Measurements from ENCODE around the gene AMBRA1.

The AMBRA1 gene

DNA sequence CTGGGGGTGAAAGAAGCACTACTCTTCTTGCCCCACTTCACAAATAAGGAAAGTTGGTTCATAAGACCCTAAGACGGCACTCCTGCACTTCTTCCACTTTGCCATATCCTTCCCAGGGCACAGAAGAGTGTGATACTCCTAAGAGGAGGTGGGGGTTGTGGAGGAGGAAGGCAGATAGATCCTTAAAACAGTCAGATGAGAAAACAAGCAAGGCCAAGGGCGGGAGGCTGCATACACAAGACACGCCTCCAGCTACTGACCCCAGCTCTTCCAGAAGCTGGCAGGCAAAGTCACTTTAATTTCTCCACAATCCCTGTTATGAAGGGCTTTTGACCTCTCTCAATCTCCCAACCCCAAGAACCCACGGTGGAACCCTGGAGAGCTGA is 200.6 kb downstream of the AMBRA1 start:
- Histone ChIP-seq H3K27ac (ENCODE audit: low read depth, low read length) (no peak overlapping the region), H3K4me3 (ENCODE audit: low read depth in 1 of 2, low read length in 2 of 2) (peak overlapping the region; percentile 58 to 62), H3K27me3 (ENCODE audit: control insufficient read depth in 1 of 2, insufficient read depth in 2 of 2, low read length in 2 of 2) (peaks cover 26 to 31% of the 10 kb centered on the region in 2 donors), H3K9me3 (ENCODE audit: control insufficient read depth in 1 of 2, low read length in 2 of 2) (no peaks in the 10 kb centered on the region), H3K4me1 (ENCODE audit: control insufficient read depth in 1 of 2, insufficient read depth in 2 of 2, low read length in 2 of 2) (peaks cover 26 to 30% of the 10 kb centered on the region in 2 donors), H3K9ac (ENCODE audit: low read depth in 1 of 2, low read length in 2 of 2) (no peak overlapping the region), H3K36me3 (ENCODE audit: control insufficient read depth in 1 of 2, insufficient read depth in 2 of 2, low read length in 2 of 2) (peaks cover 17 to 21% of the 10 kb centered on the region in 2 donors)

DNA sequence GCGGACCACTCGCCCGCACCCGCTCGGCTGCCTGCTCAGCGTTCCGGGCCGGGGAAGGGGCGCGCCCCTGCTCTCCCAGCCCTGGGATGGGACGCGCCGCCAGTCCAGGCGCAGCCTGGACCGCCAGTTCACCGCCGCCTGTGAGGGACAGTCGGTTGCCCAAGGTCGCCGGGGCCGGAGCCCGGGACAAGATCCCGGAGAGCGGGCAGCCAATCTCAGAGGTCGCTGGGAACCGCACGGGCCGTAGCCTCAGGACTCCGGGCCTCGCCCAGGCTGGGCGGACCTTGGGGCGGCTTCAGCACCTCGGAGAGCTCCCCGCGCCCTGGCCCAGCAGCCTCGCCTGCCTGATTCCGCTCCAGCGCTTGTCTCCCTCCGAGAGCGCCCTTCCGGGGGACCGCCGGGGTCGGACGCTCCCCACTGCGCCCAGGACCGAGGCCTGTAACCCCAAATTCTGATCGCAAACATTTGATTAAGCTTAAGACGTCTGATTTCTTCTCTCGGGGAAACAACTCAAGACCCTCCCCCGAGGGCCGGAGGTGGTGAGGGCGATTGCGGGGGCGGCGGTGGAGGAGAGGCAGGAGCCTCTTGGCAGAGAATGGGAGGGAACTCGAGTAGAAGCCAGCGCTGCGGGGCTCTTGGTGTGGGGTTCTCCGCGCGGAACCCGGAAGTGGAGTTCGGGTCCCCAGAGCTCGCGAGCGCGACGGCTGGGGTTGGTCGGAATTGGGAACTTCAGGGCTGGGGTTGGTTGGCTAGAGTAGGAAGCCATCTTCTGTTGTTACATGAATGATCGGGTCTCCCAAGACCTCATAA is 201.2 kb downstream of the AMBRA1 start:
- Histone ChIP-seq H3K27me3 (ENCODE audit: control insufficient read depth in 1 of 2, insufficient read depth in 2 of 2, low read length in 2 of 2) (peaks cover 30 to 33% of the 10 kb centered on the region in 2 donors), H3K27ac (ENCODE audit: low read depth, low read length) (no peak overlapping the region), H3K9ac (ENCODE audit: low read depth in 1 of 2, low read length in 2 of 2) (no peak overlapping the region), H3K36me3 (ENCODE audit: control insufficient read depth in 1 of 2, insufficient read depth in 2 of 2, low read length in 2 of 2) (peaks cover 13 to 15% of the 10 kb centered on the region in 2 donors), H3K9me3 (ENCODE audit: control insufficient read depth in 1 of 2, low read length in 2 of 2) (no peaks in the 10 kb centered on the region), H3K4me1 (ENCODE audit: control insufficient read depth in 1 of 2, insufficient read depth in 2 of 2, low read length in 2 of 2) (peaks cover 30 to 34% of the 10 kb centered on the region in 2 donors), H3K4me3 (ENCODE audit: low read depth in 1 of 2, low read length in 2 of 2) (peak overlapping the region; percentile 58 to 62)

GRCh38 chr11:46391578-46392420 is 202.0 kb downstream of the AMBRA1 start, which contains the start of gene CHRM4:
CHRM4 (minus strand) TSS chr11:46391776; CDS start chr11:46386557, 5,219 bp downstream.
- H3K27ac ChIP-seq (ENCODE audit: low read depth, low read length), result no peak within 1 kb of the TSS
- H3K4me1 ChIP-seq (ENCODE audit: control insufficient read depth in 1 of 2, insufficient read depth in 2 of 2, low read length in 2 of 2), result peaks cover 30 to 34% of the 10 kb centered on the region in 2 donors
- H3K9ac ChIP-seq (ENCODE audit: low read depth in 1 of 2, low read length in 2 of 2), result no peak within 1 kb of the TSS
- peaks cover 35 to 37% of the 10 kb centered on the region in 2 donors for H3K27me3 ChIP-seq (ENCODE audit: control insufficient read depth in 1 of 2, insufficient read depth in 2 of 2, low read length in 2 of 2)
- peak within 1 kb of the TSS; percentile 62 to 75 for H3K4me3 ChIP-seq (ENCODE audit: low read depth in 1 of 2, low read length in 2 of 2)
- no peaks in the 10 kb centered on the region for H3K9me3 ChIP-seq (ENCODE audit: control insufficient read depth in 1 of 2, low read length in 2 of 2)
- peaks cover 6 to 7% of the 10 kb centered on the region in 2 donors for H3K36me3 ChIP-seq (ENCODE audit: control insufficient read depth in 1 of 2, insufficient read depth in 2 of 2, low read length in 2 of 2)

GRCh38 chr11:46391186-46391577 is 202.6 kb downstream of the AMBRA1 start:
- no peak overlapping the region for H3K27ac ChIP-seq (ENCODE audit: low read depth, low read length)
- peaks cover 37 to 38% of the 10 kb centered on the region in 2 donors for H3K27me3 ChIP-seq (ENCODE audit: control insufficient read depth in 1 of 2, insufficient read depth in 2 of 2, low read length in 2 of 2)
- H3K36me3 ChIP-seq (ENCODE audit: control insufficient read depth in 1 of 2, insufficient read depth in 2 of 2, low read length in 2 of 2), result peaks cover 0 to 3% of the 10 kb centered on the region in 2 donors
- H3K4me1 ChIP-seq (ENCODE audit: control insufficient read depth in 1 of 2, insufficient read depth in 2 of 2, low read length in 2 of 2), result peaks cover 30 to 34% of the 10 kb centered on the region in 2 donors
- no peaks in the 10 kb centered on the region for H3K9me3 ChIP-seq (ENCODE audit: control insufficient read depth in 1 of 2, low read length in 2 of 2)
- H3K4me3 ChIP-seq (ENCODE audit: low read depth in 1 of 2, low read length in 2 of 2), result peak overlapping the region in 1 of 2 donors; percentile 40
- H3K9ac ChIP-seq (ENCODE audit: low read depth in 1 of 2, low read length in 2 of 2), result no peak overlapping the region

DNA sequence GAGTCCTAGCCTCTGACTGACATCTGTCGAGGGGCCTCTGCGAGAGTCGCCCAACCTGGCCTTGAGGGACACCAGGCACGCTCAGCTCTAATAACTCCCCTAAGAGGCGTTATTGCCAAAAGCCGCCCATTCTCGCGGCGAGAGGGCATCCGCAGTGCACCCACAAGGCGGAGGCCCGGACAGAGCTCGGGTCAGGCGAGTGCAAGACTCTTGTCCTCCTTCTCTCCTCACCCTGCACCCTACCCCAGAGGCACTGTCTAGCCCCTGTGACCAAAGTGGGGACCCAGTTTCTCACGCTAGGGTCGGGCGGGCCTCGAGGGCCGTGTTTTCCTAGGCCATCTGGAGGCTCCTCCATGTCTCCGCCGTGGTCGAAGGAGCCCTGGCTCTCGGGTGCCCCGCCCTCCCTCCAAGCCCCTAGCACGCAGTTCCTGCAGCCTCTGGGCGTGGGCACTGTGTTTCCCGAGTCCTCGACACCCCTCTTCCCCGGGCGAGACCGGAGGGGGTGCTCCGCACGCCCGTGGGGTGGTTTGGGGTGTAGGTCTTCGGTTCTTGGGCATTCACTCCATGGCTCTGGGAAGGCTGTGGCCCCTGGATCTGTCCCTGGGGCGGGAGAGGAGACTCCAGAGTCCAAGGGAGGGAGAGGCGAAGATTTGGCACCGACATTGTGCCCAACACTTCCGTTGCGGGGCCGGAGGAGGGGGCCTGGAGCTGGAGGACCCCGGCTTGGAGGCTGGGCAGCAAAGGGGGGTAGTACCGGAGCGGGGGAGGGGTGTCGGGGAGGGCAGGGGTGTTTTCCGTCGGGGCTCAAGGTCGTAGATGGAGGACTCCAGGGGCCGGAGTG is 203.3 kb downstream of the AMBRA1 start:
- Histone ChIP-seq H3K27me3 (ENCODE audit: control insufficient read depth in 1 of 2, insufficient read depth in 2 of 2, low read length in 2 of 2) (peaks cover 37 to 40% of the 10 kb centered on the region in 2 donors), H3K4me3 (ENCODE audit: low read depth in 1 of 2, low read length in 2 of 2) (peak overlapping the region; percentile 48 to 75), H3K9ac (ENCODE audit: low read depth in 1 of 2, low read length in 2 of 2) (no peak overlapping the region), H3K27ac (ENCODE audit: low read depth, low read length) (no peak overlapping the region), H3K9me3 (ENCODE audit: control insufficient read depth in 1 of 2, low read length in 2 of 2) (no peaks in the 10 kb centered on the region), H3K36me3 (ENCODE audit: control insufficient read depth in 1 of 2, insufficient read depth in 2 of 2, low read length in 2 of 2) (no peaks in the 10 kb centered on the region), H3K4me1 (ENCODE audit: control insufficient read depth in 1 of 2, insufficient read depth in 2 of 2, low read length in 2 of 2) (peaks cover 30 to 34% of the 10 kb centered on the region in 2 donors)

- Histone ChIP-seq H3K9me3 (ENCODE audit: control insufficient read depth in 1 of 2, low read length in 2 of 2) (no peaks in the 10 kb centered on the region), H3K9ac (ENCODE audit: low read depth in 1 of 2, low read length in 2 of 2) (peak overlapping the region in 1 of 2 donors; percentile 38), H3K4me1 (ENCODE audit: control insufficient read depth in 1 of 2, insufficient read depth in 2 of 2, low read length in 2 of 2) (peaks cover 34 to 38% of the 10 kb centered on the region in 2 donors), H3K27me3 (ENCODE audit: control insufficient read depth in 1 of 2, insufficient read depth in 2 of 2, low read length in 2 of 2) (peaks cover 37 to 44% of the 10 kb centered on the region in 2 donors), H3K27ac (ENCODE audit: low read depth, low read length) (no peak overlapping the region), H3K4me3 (ENCODE audit: low read depth in 1 of 2, low read length in 2 of 2) (peak overlapping the region; percentile 48 to 75), H3K36me3 (ENCODE audit: control insufficient read depth in 1 of 2, insufficient read depth in 2 of 2, low read length in 2 of 2) (no peaks in the 10 kb centered on the region)
Measured at GRCh38 chr11:46389450-46390330, 204.1 kb downstream of the AMBRA1 start.

- Histone ChIP-seq H3K4me3 (ENCODE audit: low read depth in 1 of 2, low read length in 2 of 2) (no peak overlapping the region), H3K27me3 (ENCODE audit: control insufficient read depth in 1 of 2, insufficient read depth in 2 of 2, low read length in 2 of 2) (peaks cover 37 to 44% of the 10 kb centered on the region in 2 donors), H3K36me3 (ENCODE audit: control insufficient read depth in 1 of 2, insufficient read depth in 2 of 2, low read length in 2 of 2) (no peaks in the 10 kb centered on the region), H3K4me1 (ENCODE audit: control insufficient read depth in 1 of 2, insufficient read depth in 2 of 2, low read length in 2 of 2) (peaks cover 41 to 46% of the 10 kb centered on the region in 2 donors), H3K27ac (ENCODE audit: low read depth, low read length) (no peak overlapping the region), H3K9me3 (ENCODE audit: control insufficient read depth in 1 of 2, low read length in 2 of 2) (no peaks in the 10 kb centered on the region), H3K9ac (ENCODE audit: low read depth in 1 of 2, low read length in 2 of 2) (no peak overlapping the region)
Measured at GRCh38 chr11:46388619-46389449, 205.0 kb downstream of the AMBRA1 start.

GRCh38 chr11:46387919-46388618 is 205.8 kb downstream of the AMBRA1 start:
- H3K36me3 ChIP-seq (ENCODE audit: control insufficient read depth in 1 of 2, insufficient read depth in 2 of 2, low read length in 2 of 2), result no peaks in the 10 kb centered on the region
- H3K4me3 ChIP-seq (ENCODE audit: low read depth in 1 of 2, low read length in 2 of 2), result no peak overlapping the region
- no peaks in the 10 kb centered on the region for H3K9me3 ChIP-seq (ENCODE audit: control insufficient read depth in 1 of 2, low read length in 2 of 2)
- no peak overlapping the region for H3K27ac ChIP-seq (ENCODE audit: low read depth, low read length)
- H3K9ac ChIP-seq (ENCODE audit: low read depth in 1 of 2, low read length in 2 of 2), result no peak overlapping the region
- peaks cover 48 to 51% of the 10 kb centered on the region in 2 donors for H3K4me1 ChIP-seq (ENCODE audit: control insufficient read depth in 1 of 2, insufficient read depth in 2 of 2, low read length in 2 of 2)
- peaks cover 37 to 44% of the 10 kb centered on the region in 2 donors for H3K27me3 ChIP-seq (ENCODE audit: control insufficient read depth in 1 of 2, insufficient read depth in 2 of 2, low read length in 2 of 2)
